Psoas muscle (tissue), 8 donors: Measurements from ENCODE around the gene CD79B. TPM values are rescaled to one million over a fixed set of nuclear protein-coding genes. Genes with fewer than 3 reads are reported as not detected.
A peak's percentile ranks its signal among the peaks of the same experiment; 100 is the strongest.

ENCODE experiments used
- ATAC-seq, 4 donors: fragments of 200-7000 bp; cut with Tn5 transposase; one replicate each; pipeline ENCODE4 v1.9.1; 2020; ENCODE audit warnings: moderate library complexity in 3 of 4, mild to moderate bottlenecking in 2 of 4
- DNase-seq, 2 donors: peaks; one replicate each; pipeline ENCODE4 v3.0.0-alpha.2; 2020
- H3K27ac ChIP-seq: fragments of 200-600 bp; one replicate; pipeline ENCODE4 v1.8.0; 2022
- H3K27me3 ChIP-seq, 3 donors: fragments of 200-600 bp in 1 of 3; one replicate each; pipeline versions ENCODE4 v1.6.1 to v1.8.0; 2013 to 2022; ENCODE audit warnings: low read length in 2 of 3, mild to moderate bottlenecking in 2 of 3, moderate library complexity in 1 of 3; ENCODE audit not compliant: insufficient read depth in 3 of 3
- H3K36me3 ChIP-seq, 2 donors: fragments of 200-600 bp in 1 of 2; one replicate each; pipeline versions ENCODE4 v1.6.1 to v1.8.0; 2013 to 2022; ENCODE audit warnings: low read depth in 1 of 2, mild to moderate bottlenecking in 1 of 2, moderate library complexity in 1 of 2; ENCODE audit not compliant: insufficient read depth in 1 of 2
- H3K4me1 ChIP-seq: fragments of 200-600 bp; one replicate; pipeline ENCODE4 v1.8.0; 2022
- H3K4me3 ChIP-seq: fragments of 200-600 bp; one replicate; pipeline ENCODE4 v1.8.0; 2022; ENCODE audit warnings: mild to moderate bottlenecking
- H3K9me3 ChIP-seq: fragments of 200-600 bp; one replicate; pipeline ENCODE4 v1.8.0; 2022
- CTCF ChIP-seq: fragments of 200-600 bp; IDR thresholded peaks from one replicate; pipeline ENCODE4 v1.8.0; 2022; ENCODE audit warnings: antibody characterized with exemption
- WGBS, 3 donors: extraction: QIAGEN DNeasy Blood & Tissue Kit; methylation state at CpG; one replicate each; pipeline versions ENCODE4 v1.1.6 to v1.1.7; 2013; 5-methylcytosine and 5-hydroxymethylcytosine counted together
- intact Hi-C, 2 donors: fragments of 100-400 bp; cut with DNase I; formaldehyde crosslinking; loops; one replicate each; pipeline versions ENCODE4 v1.11.0 to v1.14.2; 2022
- polyA plus RNA-seq, 3 donors: library from polyadenylated mRNA; stranded (reverse); fragments of 200-250 nt; gene quantifications; one replicate each; pipeline ENCODE4 v1.2.3, GENCODE V29; 2013
- total RNA-seq, 4 donors: library from RNA; stranded (reverse); fragmentation: NEBNext Ultra II Directional in 2 of 4; extraction: Animal tissue kit (Norgen Biotek cat#: 25700) in 2 of 4; gene quantifications; one replicate each; pipeline versions ENCODE4 v1.2.1 to v1.2.4, GENCODE V29; 2021 to 2023
- donor health status: healthy with polysubstance abuse.
- donor health status: DM: no; HTN: no; CAD: no; lungs with moderate emphysema.
- donor health status: Bipolar disorder and iron deficiency.
- donor health status: healthy.
- donor health status: DM: yes; HTN: yes; CAD: no.
- donor health status: DM: no; HTN: no; CAD: no.
- donor health status: DM: no; HTN: no; CAD: no.
- donor health status: DM: yes; HTN: yes; CAD: no.

CD79B gene
- total and polyA plus RNA-seq, 7 donors: 1.9 to 5.7 (median 3.7) TPM

- TF ChIP-seq CTCF: no peak
- Histone ChIP-seq H3K27me3 (no peaks in the 10 kb centered on the region), H3K27ac (no peak overlapping the region), H3K36me3 (peaks cover 0 to 54% of the 10 kb centered on the region in 2 donors), H3K4me3 (no peak overlapping the region), H3K4me1 (no peaks in the 10 kb centered on the region), H3K9me3 (no peaks in the 10 kb centered on the region)
- intact Hi-C loops: no loop called here
- WGBS, 3 donors: 74 to 89% (median 75%) methylated on average over 9 of the region's 9 CpGs
- ATAC-seq: no peak
- DNase-seq: peak in 1 of 2 donors; percentile 27
These were observed 7.3 kb upstream of the CD79B start for GRCh38 chr17:63939401-63939800.

- H3K27ac ChIP-seq: peak overlapping the region; percentile 30
These were observed 5.8 kb upstream of the CD79B start for GRCh38 chr17:63937920-63938319.

GRCh38 chr17:63937319-63937718 lies 5.2 kb upstream of the CD79B start:
- H3K9me3 ChIP-seq: no peaks in the 10 kb centered on the region
- no peaks in the 10 kb centered on the region for H3K27me3 ChIP-seq
- 76 to 88% (median 82%) methylated on average over 6 of the region's 6 CpGs for WGBS, 3 donors
- peaks cover 0 to 33% of the 10 kb centered on the region in 2 donors for H3K36me3 ChIP-seq
- no peak overlapping the region for H3K27ac ChIP-seq
- TF ChIP-seq CTCF: no peak
- no peaks in the 10 kb centered on the region for H3K4me1 ChIP-seq
- intact Hi-C loops: no loop called here
- no peak overlapping the region for H3K4me3 ChIP-seq
- ATAC-seq (peak in 2 of 4 donors; percentile 18 to 32), DNase-seq (peak in 1 of 2 donors; percentile 41)

More at GRCh38 chr17:63937920-63938319, 5.8 kb upstream of the CD79B start:
- Histone ChIP-seq H3K4me1 (no peaks in the 10 kb centered on the region), H3K9me3 (no peaks in the 10 kb centered on the region), H3K27me3 (no peaks in the 10 kb centered on the region), H3K4me3 (no peak overlapping the region), H3K36me3 (peaks cover 0 to 39% of the 10 kb centered on the region in 2 donors)
- WGBS, 3 donors: 50 to 73% (median 58%) methylated on average over 4 of the region's 4 CpGs
- TF ChIP-seq CTCF: no peak
- peak in 3 of 4 donors; percentile 17 to 32 (median 21) for ATAC-seq
- intact Hi-C loops: no loop called here
- peak in 1 of 2 donors; percentile 50 for DNase-seq

GRCh38 chr17:63934183-63935112 lies 2.3 kb upstream of the CD79B start:
- intact Hi-C loops: loop anchor here in 1 of 2 donors (5.0 kb wide), 1 partner anchor 63 kb away; the partner anchor contains the start of gene PRR29
- no peaks in the 10 kb centered on the region for H3K9me3 ChIP-seq
- peaks cover 0 to 6% of the 10 kb centered on the region in 2 donors for H3K36me3 ChIP-seq
- no peaks in the 10 kb centered on the region for H3K27me3 ChIP-seq
- TF ChIP-seq CTCF: no peak
- 38 to 49% (median 45%) methylated on average over 21 of the region's 21 CpGs for whole genome bisulfite sequencing, 3 donors
- no peak overlapping the region for H3K4me3 ChIP-seq
- ATAC-seq (peak in 1 of 4 donors; percentile 12), DNase-seq (peak in 1 of 2 donors; percentile 53)
- H3K27ac ChIP-seq: no peak overlapping the region
- peaks cover 7% of the 10 kb centered on the region for H3K4me1 ChIP-seq
